ENCODE data around the gene TXNDC5. TPM values are rescaled to one million over a fixed set of nuclear protein-coding genes. Genes with fewer than 3 reads are reported as not detected.

The TXNDC5 gene
- total RNA-seq, 4 donors from 2014 or later = 17.2 to 217 (median 65.2) TPM

- intact Hi-C loops (cut with DNase I; ENCODE audit: low total_unique reads) = no loop called here
- Histone ChIP-seq H3K9me3 (no peaks in the 10 kb centered on the region), H3K36me3 (no peaks in the 10 kb centered on the region), H3K27ac (no peak overlapping the region), H3K27me3 (no peaks in the 10 kb centered on the region), H3K4me1 (no peaks in the 10 kb centered on the region), H3K4me3 (no peak overlapping the region)
- DNase-seq = no peak
- TF ChIP-seq POLR2AphosphoS5 (IDR thresholded peaks at IDR 0.05) (no peak), EP300 (IDR thresholded peaks at IDR 0.05; ENCODE audit: low read depth) (no peak), CTCF (IDR thresholded peaks at IDR 0.05) (no peak), POLR2A (IDR thresholded peaks at IDR 0.05) (no peak)
- in situ Hi-C loops (cut with MboI; ENCODE audit: low pct_ligation_motif_present in 1 of 4, low pct_unique_long_range_greater_than_20kb in 1 of 4, low sequenced_read_pairs in 3 of 4) = no loop called here
Measured at GRCh38 chr6:7924867-7925266, 14.3 kb upstream of the TXNDC5 start.

GRCh38 chr6:7922596-7922995 is 12.0 kb upstream of the TXNDC5 start:
- DNase-seq = no peak
- no peaks in the 10 kb centered on the region for H3K27me3 ChIP-seq
- 61 to 69% methylated on average over 1 of the region's 1 CpG for WGBS, 2 donors (ENCODE audit: low coverage in 1 of 2)
- no peaks in the 10 kb centered on the region for H3K4me1 ChIP-seq
- in situ Hi-C loops (cut with MboI; ENCODE audit: low pct_ligation_motif_present in 1 of 4, low pct_unique_long_range_greater_than_20kb in 1 of 4, low sequenced_read_pairs in 3 of 4) = no loop called here
- intact Hi-C loops (cut with DNase I; ENCODE audit: low total_unique reads) = no loop called here
- no peaks in the 10 kb centered on the region for H3K9me3 ChIP-seq
- H3K36me3 ChIP-seq = no peaks in the 10 kb centered on the region
- H3K27ac ChIP-seq = no peak overlapping the region
- TF ChIP-seq POLR2A (IDR thresholded peaks at IDR 0.05) (no peak), POLR2AphosphoS5 (IDR thresholded peaks at IDR 0.05) (no peak), EP300 (IDR thresholded peaks at IDR 0.05; ENCODE audit: low read depth) (no peak), CTCF (IDR thresholded peaks at IDR 0.05) (no peak)
- H3K4me3 ChIP-seq = no peak overlapping the region

- WGBS, 2 donors (ENCODE audit: low coverage in 1 of 2) = 64 to 75% methylated on average over 5 of the region's 5 CpGs
- in situ Hi-C loops (cut with MboI; ENCODE audit: low pct_ligation_motif_present in 1 of 4, low pct_unique_long_range_greater_than_20kb in 1 of 4, low sequenced_read_pairs in 3 of 4) = no loop called here
Measured at GRCh38 chr6:7921632-7922092, 11.1 kb upstream of the TXNDC5 start.

GRCh38 chr6:7921046-7921445 is 10.5 kb upstream of the TXNDC5 start:
- Histone ChIP-seq H3K27me3 (no peaks in the 10 kb centered on the region), H3K4me3 (no peak overlapping the region)
- DNase-seq = no peak

More at GRCh38 chr6:7921632-7922092, 11.1 kb upstream of the TXNDC5 start:
- no peaks in the 10 kb centered on the region for H3K4me1 ChIP-seq
- no peak for DNase-seq
- no peak overlapping the region for H3K27ac ChIP-seq
- no peaks in the 10 kb centered on the region for H3K36me3 ChIP-seq
- H3K4me3 ChIP-seq = no peak overlapping the region
- H3K27me3 ChIP-seq = no peaks in the 10 kb centered on the region
- TF ChIP-seq CTCF (IDR thresholded peaks at IDR 0.05) (no peak), POLR2AphosphoS5 (IDR thresholded peaks at IDR 0.05) (no peak), POLR2A (IDR thresholded peaks at IDR 0.05) (no peak), EP300 (IDR thresholded peaks at IDR 0.05; ENCODE audit: low read depth) (no peak)
- H3K9me3 ChIP-seq = no peaks in the 10 kb centered on the region
- intact Hi-C loops (cut with DNase I; ENCODE audit: low total_unique reads) = no loop called here

GRCh38 chr6:7920425-7920824 is 9.8 kb upstream of the TXNDC5 start:
- no peaks in the 10 kb centered on the region for H3K27me3 ChIP-seq
- 70% methylated on average over 2 of the region's 2 CpGs; no CpG with 5 or more reads in 1 of the 2 donors for WGBS, 2 donors (ENCODE audit: low coverage in 1 of 2)
- no peak overlapping the region for H3K4me3 ChIP-seq
- H3K9me3 ChIP-seq = no peaks in the 10 kb centered on the region
- H3K27ac ChIP-seq = no peak overlapping the region
- in situ Hi-C loops (cut with MboI; ENCODE audit: low pct_ligation_motif_present in 1 of 4, low pct_unique_long_range_greater_than_20kb in 1 of 4, low sequenced_read_pairs in 3 of 4) = no loop called here
- no peak for TF ChIP-seq CTCF (IDR thresholded peaks at IDR 0.05)
- H3K4me1 ChIP-seq = no peaks in the 10 kb centered on the region
- no peak for DNase-seq
- H3K36me3 ChIP-seq = no peaks in the 10 kb centered on the region
- intact Hi-C loops (cut with DNase I; ENCODE audit: low total_unique reads) = no loop called here

More at GRCh38 chr6:7921046-7921445, 10.5 kb upstream of the TXNDC5 start:
- Histone ChIP-seq H3K9me3 (no peaks in the 10 kb centered on the region), H3K4me1 (no peaks in the 10 kb centered on the region), H3K36me3 (no peaks in the 10 kb centered on the region), H3K27ac (no peak overlapping the region)
- no peak for TF ChIP-seq POLR2A (IDR thresholded peaks at IDR 0.05)
- TF ChIP-seq EP300 (IDR thresholded peaks at IDR 0.05; ENCODE audit: low read depth) = no peak
- in situ Hi-C loops (cut with MboI; ENCODE audit: low pct_ligation_motif_present in 1 of 4, low pct_unique_long_range_greater_than_20kb in 1 of 4, low sequenced_read_pairs in 3 of 4) = no loop called here
- WGBS, 2 donors (ENCODE audit: low coverage in 1 of 2) = 67 to 82% methylated on average over 4 of the region's 4 CpGs
- intact Hi-C loops (cut with DNase I; ENCODE audit: low total_unique reads) = no loop called here

All from transverse colon (tissue), 4 donors.